Glomerular visceral epithelial cell (primary cell): ENCODE measurements around the gene FZD8.

Experiments
- DNase-seq: peaks from one replicate; pipeline ENCODE4 v3.0.0-alpha.2; 2016; ENCODE audit errors: extremely low spot score

Gene FZD8

GRCh38 chr10:35606430-35606829, 35.7 kb downstream of the FZD8 start:
- DNase-seq, result no peak

GRCh38 chr10:35605191-35605590, 36.9 kb downstream of the FZD8 start, which contains the start of gene GJD4:
Gene GJD4, plus strand, starts transcription at chr10:35605341. Its CDS starts 227 bp downstream, at chr10:35605568.
- DNase-seq, result no peak

DNA sequence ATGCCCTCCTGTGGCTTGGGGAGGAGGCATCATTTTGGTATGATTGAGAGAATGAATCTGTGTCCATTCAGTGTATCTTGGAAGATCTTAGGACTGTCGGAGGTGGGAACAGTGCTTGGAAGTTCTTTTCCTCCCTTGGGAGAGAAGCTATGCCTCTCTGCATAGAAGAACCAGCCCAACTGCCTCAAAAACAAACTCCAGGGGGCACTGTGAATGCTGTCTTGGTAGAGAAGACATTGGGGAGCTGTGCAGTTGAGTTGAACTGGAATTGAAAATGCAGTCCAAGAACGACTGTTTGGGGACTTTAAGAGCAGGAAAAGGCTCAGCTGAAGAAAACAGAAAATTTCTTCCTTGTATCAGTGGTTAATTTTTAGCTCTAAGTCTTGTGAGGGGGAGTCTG, 41.9 kb downstream of the FZD8 start:
- no peak for DNase-seq

GRCh38 chr10:35598379-35598778, 43.7 kb downstream of the FZD8 start:
- no peak for DNase-seq

- DNase-seq, result no peak
These were observed 47.0 kb downstream of the FZD8 start for GRCh38 chr10:35595106-35595505.

GRCh38 chr10:35594115-35595079, 47.7 kb downstream of the FZD8 start:
- no peak for DNase-seq

DNA sequence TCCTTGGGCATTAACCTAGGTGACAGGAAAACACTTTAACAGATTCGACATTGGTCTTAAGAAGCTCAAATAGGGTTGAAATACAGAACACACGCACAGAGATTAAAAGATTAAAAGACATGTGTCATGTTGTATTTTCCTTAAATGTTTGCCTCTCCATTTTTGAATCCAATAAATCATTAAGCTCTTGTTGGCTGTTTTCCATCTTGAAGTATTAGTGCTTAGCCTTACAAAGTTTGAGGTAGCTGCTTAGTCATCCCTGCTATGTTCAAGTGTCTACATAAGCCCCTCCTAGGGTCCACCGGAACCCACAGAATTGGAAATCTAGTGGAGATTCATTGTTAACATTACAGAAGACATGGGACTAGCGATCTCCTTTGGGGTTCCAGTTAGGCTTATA, 49.7 kb downstream of the FZD8 start:
- no peak for DNase-seq

DNA sequence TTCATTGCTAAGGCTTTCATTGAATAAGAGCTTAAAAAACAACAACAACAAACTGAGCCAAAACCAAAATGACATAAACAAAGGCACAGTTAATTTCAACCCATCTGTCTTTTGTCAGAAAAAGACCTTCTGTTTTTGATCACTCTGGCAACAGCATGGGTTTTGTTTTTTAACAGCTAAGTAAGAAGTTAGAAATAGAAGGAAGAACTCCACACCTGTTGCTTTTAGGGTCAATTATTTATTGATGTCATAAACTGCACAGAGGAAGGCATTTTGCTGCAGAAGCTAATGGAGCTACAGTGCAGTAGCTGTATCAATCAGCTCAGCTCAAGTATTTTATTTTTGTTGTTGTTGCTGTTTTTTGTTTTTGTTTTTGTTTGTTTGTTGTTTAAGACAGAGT, 53.3 kb downstream of the FZD8 start:
- DNase-seq, result no peak
